ENCODE results near the gene BEST1. TPM values are rescaled to one million over a fixed set of nuclear protein-coding genes. Genes with fewer than 3 reads are reported as not detected.

The BEST1 gene
- total and polyA plus RNA-seq, 2 of the 13 experiments (the other 11 are each of a cell fraction or from before 2014, with no cell fraction given) = 0.09 to 0.65 TPM

GRCh38 chr11:61971248-61972111 is 21.3 kb downstream of the BEST1 start (continued):
- TF ChIP-seq, protein P1, sequence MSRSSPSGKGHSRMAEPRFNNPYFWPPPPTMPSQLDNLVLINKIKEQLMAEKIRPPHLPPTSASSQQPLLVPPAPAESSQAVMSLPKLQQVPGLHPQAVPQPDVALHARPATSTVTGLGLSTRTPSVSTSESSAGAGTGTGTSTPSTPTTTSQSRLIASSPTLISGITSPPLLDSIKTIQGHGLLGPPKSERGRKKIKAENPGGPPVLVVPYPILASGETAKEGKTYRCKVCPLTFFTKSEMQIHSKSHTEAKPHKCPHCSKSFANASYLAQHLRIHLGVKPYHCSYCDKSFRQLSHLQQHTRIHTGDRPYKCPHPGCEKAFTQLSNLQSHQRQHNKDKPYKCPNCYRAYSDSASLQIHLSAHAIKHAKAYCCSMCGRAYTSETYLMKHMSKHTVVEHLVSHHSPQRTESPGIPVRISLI (CRISPR knock-in tag; IDR thresholded peaks at IDR 0.05; ENCODE audit: borderline replicate concordance) = peak; percentile 18; the same call in 1 of the 2 replicates
- TF ChIP-seq TOPORS (CRISPR knock-in tag; IDR thresholded peaks at IDR 0.05) (peak; percentile 81; the same call in 1 of the 2 replicates), CHD4 (IDR thresholded peaks at IDR 0.05; ENCODE audit: borderline replicate concordance, low read length) (no peak), REPIN1 (CRISPR knock-in tag; IDR thresholded peaks at IDR 0.05; ENCODE audit: borderline replicate concordance, low read depth) (peak; percentile 75; the same call in 1 of the 2 replicates), ZNF672 (CRISPR knock-in tag; IDR thresholded peaks at IDR 0.05) (peak; percentile 50; the same call in 1 of the 2 replicates), MAZ (IDR thresholded peaks at IDR 0.05; ENCODE audit: borderline replicate concordance, low read depth, low read length) (peak; percentile 98; the same call in 1 of the 2 replicates), MAZ (CRISPR knock-in tag; IDR thresholded peaks at IDR 0.05; ENCODE audit: low read depth) (peak; percentile 37), ZBTB34 (CRISPR knock-in tag; IDR thresholded peaks at IDR 0.05) (peak; percentile 77; the same call in 1 of the 2 replicates), ZFP36L1 (CRISPR knock-in tag; IDR thresholded peaks at IDR 0.05) (peak; percentile 33; the same call in 1 of the 2 replicates), NFKBIZ (CRISPR knock-in tag; IDR thresholded peaks at IDR 0.05) (peak; percentile 72; the same call in 1 of the 2 replicates), ZNF350 (CRISPR knock-in tag; IDR thresholded peaks at IDR 0.05; ENCODE audit: borderline replicate concordance, low read depth) (peak; percentile 69), ZNF607 (CRISPR knock-in tag; IDR thresholded peaks at IDR 0.05; ENCODE audit: borderline replicate concordance) (peak; percentile 77; the same call in 1 of the 2 replicates), SUZ12 (IDR thresholded peaks at IDR 0.05; ENCODE audit: low read depth, low read length) (no peak), ZSCAN29 (CRISPR knock-in tag; conservative IDR thresholded peaks at IDR 0.05) (no peak), TFAP4 (IDR thresholded peaks at IDR 0.05; ENCODE audit: borderline replicate concordance, low read depth) (peak; percentile 61; the same call in 1 of the 2 replicates)
- TF ChIP-seq, protein P2, sequence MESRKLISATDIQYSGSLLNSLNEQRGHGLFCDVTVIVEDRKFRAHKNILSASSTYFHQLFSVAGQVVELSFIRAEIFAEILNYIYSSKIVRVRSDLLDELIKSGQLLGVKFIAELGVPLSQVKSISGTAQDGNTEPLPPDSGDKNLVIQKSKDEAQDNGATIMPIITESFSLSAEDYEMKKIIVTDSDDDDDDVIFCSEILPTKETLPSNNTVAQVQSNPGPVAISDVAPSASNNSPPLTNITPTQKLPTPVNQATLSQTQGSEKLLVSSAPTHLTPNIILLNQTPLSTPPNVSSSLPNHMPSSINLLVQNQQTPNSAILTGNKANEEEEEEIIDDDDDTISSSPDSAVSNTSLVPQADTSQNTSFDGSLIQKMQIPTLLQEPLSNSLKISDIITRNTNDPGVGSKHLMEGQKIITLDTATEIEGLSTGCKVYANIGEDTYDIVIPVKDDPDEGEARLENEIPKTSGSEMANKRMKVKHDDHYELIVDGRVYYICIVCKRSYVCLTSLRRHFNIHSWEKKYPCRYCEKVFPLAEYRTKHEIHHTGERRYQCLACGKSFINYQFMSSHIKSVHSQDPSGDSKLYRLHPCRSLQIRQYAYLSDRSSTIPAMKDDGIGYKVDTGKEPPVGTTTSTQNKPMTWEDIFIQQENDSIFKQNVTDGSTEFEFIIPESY (CRISPR knock-in tag; IDR thresholded peaks at IDR 0.05) = peak; percentile 51; the same call in 1 of the 2 replicates
- TF ChIP-seq, protein P3, sequence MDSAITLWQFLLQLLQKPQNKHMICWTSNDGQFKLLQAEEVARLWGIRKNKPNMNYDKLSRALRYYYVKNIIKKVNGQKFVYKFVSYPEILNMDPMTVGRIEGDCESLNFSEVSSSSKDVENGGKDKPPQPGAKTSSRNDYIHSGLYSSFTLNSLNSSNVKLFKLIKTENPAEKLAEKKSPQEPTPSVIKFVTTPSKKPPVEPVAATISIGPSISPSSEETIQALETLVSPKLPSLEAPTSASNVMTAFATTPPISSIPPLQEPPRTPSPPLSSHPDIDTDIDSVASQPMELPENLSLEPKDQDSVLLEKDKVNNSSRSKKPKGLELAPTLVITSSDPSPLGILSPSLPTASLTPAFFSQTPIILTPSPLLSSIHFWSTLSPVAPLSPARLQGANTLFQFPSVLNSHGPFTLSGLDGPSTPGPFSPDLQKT (CRISPR knock-in tag; IDR thresholded peaks at IDR 0.05; ENCODE audit: borderline replicate concordance) = no peak
